H1 (cell line): ENCODE data around the gene UNC119B. TPM values are rescaled to one million over a fixed set of nuclear protein-coding genes. Genes with fewer than 3 reads are reported as not detected.

Source experiments
- CTCF ChIA-PET: fragments of 300-600 bp; sonication (Branson Sonifier 250); formaldehyde crosslinking; loops from one replicate; lab custom pipeline; 2021; ENCODE audit not compliant: partially characterized antibody; lab: Charles Lee
- POLR2A ChIA-PET: fragments of 300-600 bp; sonication (Branson Sonifier 250); formaldehyde crosslinking; loops from one replicate; lab custom pipeline; 2021; ENCODE audit warnings: inconsistent platforms; ENCODE audit not compliant: partially characterized antibody; lab: Charles Lee
- DNase-seq, 2 experiments: peaks; one replicate each; pipeline versions ENCODE4 v3.0.0 to v3.0.0-alpha.2; 2010 to 2022; ENCODE audit warnings: low spot score in 2 of 2, low read depth in 1 of 2, mixed read lengths in 1 of 2
- FAIRE-seq: peaks from 2 replicates; lab custom pipeline; 2011; peaks lifted over from hg19 to GRCh38; lab: Jason Lieb, UNC
- H2AFZ ChIP-seq: 2 replicates; pipeline ENCODE4 v1.8.1; 2012; ENCODE audit warnings: low read length, inconsistent platforms
- H2AK5ac ChIP-seq: 2 replicates; pipeline ENCODE4 v1.6.1; 2013; ENCODE audit warnings: low read depth, low read length
- H2BK120ac ChIP-seq: replicated peaks from 2 replicates; pipeline ENCODE3; 2013; ENCODE audit warnings: low read depth, low read length, inconsistent platforms
- H2BK12ac ChIP-seq: 2 replicates; pipeline ENCODE4 v1.6.1; 2013; ENCODE audit warnings: low read depth, low read length
- H2BK15ac ChIP-seq: 2 replicates; pipeline ENCODE4 v1.6.1; 2013; ENCODE audit warnings: low read length
- H2BK20ac ChIP-seq: 2 replicates; pipeline ENCODE4 v1.6.1; 2013; ENCODE audit warnings: low read length
- H2BK5ac ChIP-seq: 2 replicates; pipeline ENCODE4 v1.6.1; 2013; ENCODE audit warnings: low read depth, low read length
- H3K14ac ChIP-seq: 2 replicates; pipeline ENCODE4 v1.6.1; 2013; ENCODE audit warnings: inconsistent platforms; ENCODE audit not compliant: insufficient read length
- H3K18ac ChIP-seq: 2 replicates; pipeline ENCODE4 v1.6.1; 2013; ENCODE audit warnings: low read length; ENCODE audit errors: extremely low read depth
- H3K23ac ChIP-seq: 2 replicates; pipeline ENCODE4 v1.6.1; 2013; ENCODE audit warnings: inconsistent platforms; ENCODE audit not compliant: insufficient read length
- H3K23me2 ChIP-seq: 2 replicates; pipeline ENCODE4 v1.6.1; 2013; ENCODE audit warnings: low read depth, low read length
- H3K27ac ChIP-seq: 2 replicates; pipeline ENCODE4 v1.6.1; 2011; ENCODE audit warnings: low read depth, low read length, inconsistent platforms
- H3K27me3 ChIP-seq, 4 experiments: replicated peaks in 1 of 4; 1 replicate in 1 of 4; 2 replicates in 3 of 4; pipeline versions ENCODE4 v1.6.1 to v1.8.1; 2011 to 2013; ENCODE audit warnings: low read length in 3 of 4, mild to moderate bottlenecking in 3 of 4, inconsistent platforms in 2 of 4, mixed read lengths in 2 of 4, moderate library complexity in 1 of 4; ENCODE audit not compliant: control insufficient read depth in 3 of 4, insufficient read depth in 3 of 4; ENCODE audit errors: extremely low read depth in 1 of 4
- H3K36me3 ChIP-seq, 4 experiments: 2 replicates each; pipeline versions ENCODE4 v1.6.1 to v1.8.1; 2011 to 2013; ENCODE audit warnings: mild to moderate bottlenecking in 4 of 4, low read length in 3 of 4, moderate library complexity in 2 of 4, control low read depth in 1 of 4, inconsistent platforms in 1 of 4; ENCODE audit not compliant: insufficient read depth in 4 of 4, control insufficient read depth in 2 of 4
- H3K4ac ChIP-seq: replicated peaks from 2 replicates; pipeline ENCODE3; 2013; ENCODE audit warnings: low read length, low read depth, mixed read lengths, inconsistent platforms; ENCODE audit not compliant: insufficient read length
- H3K4me1 ChIP-seq, 4 experiments: replicated peaks in 1 of 4; 1 replicate in 1 of 4; 2 replicates in 3 of 4; pipeline versions ENCODE4 v1.6.1 to v1.8.1; 2011 to 2013; ENCODE audit warnings: low read length in 3 of 4, inconsistent platforms in 2 of 4, mixed read lengths in 1 of 4; ENCODE audit not compliant: insufficient read depth in 4 of 4, control insufficient read depth in 3 of 4
- H3K4me2 ChIP-seq, 2 experiments: 2 replicates each; pipeline versions ENCODE4 v1.6.1 to v1.8.1; 2011 to 2013; ENCODE audit warnings: low read depth in 2 of 2, low read length in 2 of 2, control low read depth in 1 of 2, inconsistent platforms in 1 of 2, mild to moderate bottlenecking in 1 of 2; ENCODE audit not compliant: insufficient read depth in 1 of 2
- H3K4me3 ChIP-seq, 4 experiments: fragments of 200-600, 300-600 bp in 1 of 4; sonication (generic), shearing (Covaris generic), sonication (Bioruptor Twin) in 1 of 4; 2 replicates each; pipeline versions ENCODE4 v1.5.1 to v1.8.1; 2011 to 2016; ENCODE audit warnings: low read length in 4 of 4, low read depth in 3 of 4, control low read depth in 2 of 4, inconsistent platforms in 2 of 4, mild to moderate bottlenecking in 2 of 4, mixed read lengths in 1 of 4, moderate library complexity in 1 of 4; ENCODE audit not compliant: insufficient read depth in 2 of 4; ENCODE audit errors: extremely low read depth in 1 of 4
- H3K56ac ChIP-seq: replicated peaks from 2 replicates; pipeline ENCODE3; 2013; ENCODE audit warnings: low read depth, mild to moderate bottlenecking, mixed read lengths, low read length, inconsistent platforms; ENCODE audit not compliant: insufficient read length
- H3K79me1 ChIP-seq: 2 replicates; pipeline ENCODE4 v1.6.1; 2013; ENCODE audit warnings: low read depth, low read length, control low read depth
- H3K79me2 ChIP-seq, 2 experiments: 2 replicates each; pipeline versions ENCODE4 v1.6.1 to v1.8.1; 2012 to 2013; ENCODE audit warnings: low read length in 2 of 2, mild to moderate bottlenecking in 2 of 2, inconsistent platforms in 1 of 2; ENCODE audit not compliant: insufficient read depth in 2 of 2, control insufficient read depth in 1 of 2
- H3K9ac ChIP-seq, 4 experiments: replicated peaks in 1 of 4; 1 replicate in 1 of 4; 2 replicates in 3 of 4; pipeline versions ENCODE4 v1.6.1 to v1.8.1; 2011 to 2013; ENCODE audit warnings: low read depth in 3 of 4, low read length in 3 of 4, control low read depth in 2 of 4, mild to moderate bottlenecking in 2 of 4, moderate library complexity in 2 of 4, inconsistent platforms in 1 of 4; ENCODE audit errors: extremely low read depth in 1 of 4
- H3K9me3 ChIP-seq, 2 experiments: 2 replicates each; pipeline versions ENCODE4 v1.6.1 to v1.8.1; 2012 to 2013; ENCODE audit warnings: mild to moderate bottlenecking in 2 of 2, moderate library complexity in 2 of 2, control low read depth in 1 of 2, inconsistent platforms in 1 of 2, low read depth in 1 of 2, low read length in 1 of 2, mixed read lengths in 1 of 2; ENCODE audit not compliant: insufficient read depth in 2 of 2
- H4K20me1 ChIP-seq, 2 experiments: replicated peaks in 1 of 2; 2 replicates each; pipeline versions ENCODE3 to v1.8.1; 2011 to 2013; ENCODE audit warnings: inconsistent platforms in 2 of 2, low read length in 2 of 2, mild to moderate bottlenecking in 1 of 2; ENCODE audit not compliant: insufficient read depth in 2 of 2, control insufficient read depth in 1 of 2
- H4K5ac ChIP-seq: 2 replicates; pipeline ENCODE4 v1.6.1; 2013; ENCODE audit warnings: low read length, low read depth, mixed read lengths, inconsistent platforms; ENCODE audit not compliant: insufficient read length
- H4K8ac ChIP-seq: 2 replicates; pipeline ENCODE4 v1.8.0; 2013; ENCODE audit warnings: mild to moderate bottlenecking, moderate library complexity, low read length, inconsistent platforms; ENCODE audit not compliant: insufficient read depth; ENCODE audit errors: extremely low read depth
- H4K91ac ChIP-seq: replicated peaks from 2 replicates; pipeline ENCODE3; 2013; ENCODE audit warnings: low read length, mixed read lengths, inconsistent platforms; ENCODE audit not compliant: insufficient read length
- BACH1 ChIP-seq: IDR thresholded peaks from 2 replicates; pipeline ENCODE4 v1.6.1; 2012; ENCODE audit warnings: low read length, improper control_type of control experiment
- BCL11A ChIP-seq, 2 experiments: IDR thresholded peaks; one replicate each; pipeline ENCODE4 v1.6.1; 2011; ENCODE audit warnings: low read depth in 2 of 2, low read length in 2 of 2, mild to moderate bottlenecking in 2 of 2
- BRCA1 ChIP-seq: IDR thresholded peaks from 2 replicates; pipeline ENCODE4 v1.6.1; 2012; ENCODE audit warnings: low read depth, low read length, improper control_type of control experiment
- CEBPB ChIP-seq: IDR thresholded peaks from 2 replicates; pipeline ENCODE4 v1.6.1; 2012; ENCODE audit warnings: low read depth, low read length
- FOSL1 ChIP-seq: IDR thresholded peaks from 2 replicates; pipeline ENCODE4 v1.6.1; 2011; ENCODE audit warnings: mild to moderate bottlenecking, low read depth, low read length, moderate library complexity; ENCODE audit not compliant: insufficient read depth
- JUND ChIP-seq: IDR thresholded peaks from 2 replicates; pipeline ENCODE4 v1.6.1; 2011; ENCODE audit warnings: mild to moderate bottlenecking, improper control_type of control experiment, low read length
- NANOG ChIP-seq: IDR thresholded peaks from 2 replicates; pipeline ENCODE4 v1.6.1; 2011; ENCODE audit warnings: low read length, low read depth, mild to moderate bottlenecking, inconsistent platforms; ENCODE audit not compliant: insufficient read depth, poor library complexity, severe bottlenecking
- PHF8 ChIP-seq: fragments of 200-600 bp; sonication (generic); conservative IDR thresholded peaks from 2 replicates; pipeline ENCODE4 v1.7.1; 2012; ENCODE audit warnings: low read depth, mild to moderate bottlenecking, inconsistent platforms, low read length, moderate library complexity
- SIX5 ChIP-seq: IDR thresholded peaks from 2 replicates; pipeline ENCODE4 v1.6.1; 2011; ENCODE audit warnings: mild to moderate bottlenecking, low read depth, low read length
- SP1 ChIP-seq: IDR thresholded peaks from 2 replicates; pipeline ENCODE4 v1.6.1; 2011; ENCODE audit warnings: low read depth, low read length
- TAF1 ChIP-seq: IDR thresholded peaks from 2 replicates; pipeline ENCODE4 v1.6.1; 2011; ENCODE audit warnings: mild to moderate bottlenecking, low read depth, low read length
- WGBS, 2 experiments: shearing (Covaris generic) in 1 of 2; methylation state at CpG; one replicate each; pipeline versions ENCODE4 v1.1.6 to v1.1.7; 2013 to 2015; ENCODE audit warnings: low lambda C conversion rate in 2 of 2, mixed read lengths in 2 of 2, inconsistent platforms in 1 of 2, low coverage in 1 of 2, missing lambda C conversion rate in 1 of 2; ENCODE audit not compliant: insufficient replicate concordance in 2 of 2, insufficient coverage in 1 of 2, insufficient read length in 1 of 2; ENCODE audit errors: extremely low coverage in 1 of 2, missing lambda C conversion rate in 1 of 2; 5-methylcytosine and 5-hydroxymethylcytosine counted together
- polyA plus RNA-seq, 7 experiments: library from polyadenylated mRNA; depleted of rRNA in 3 of 7; stranded (reverse) in 5 of 7; unstranded in 2 of 7; fragments of >200 nt in 5 of 7; fragments of 200-250 nt in 2 of 7; gene quantifications; 1 replicate in 5 of 7; 2 replicates in 1 of 7; 4 replicates in 1 of 7; pipeline versions ENCODE4 v1.2.1 to v1.2.3, GENCODE V29; 2011 to 2013; ENCODE audit warnings: missing spikeins in 2 of 7, mixed read lengths in 2 of 7
- total RNA-seq: library from RNA; stranded (reverse); fragmentation: NEBNext Ultra II Directional; extraction: Animal tissue kit (Norgen Biotek cat#: 25700); gene quantifications from 2 replicates; pipeline ENCODE4 v1.2.1, GENCODE V29; 2021
- TF ChIP-seq, protein P1 (sequence below): IDR thresholded peaks from 2 replicates; pipeline ENCODE4 v1.6.1; 2012; ENCODE audit warnings: inconsistent platforms
- TF ChIP-seq, protein P2 (sequence below): IDR thresholded peaks from 2 replicates; pipeline ENCODE4 v1.6.1; 2011; ENCODE audit warnings: low read length, improper control_type of control experiment

Gene UNC119B
- total and polyA plus RNA-seq, 2 of the 8 experiments (the other 6 are each of a cell fraction or from before 2014, with no cell fraction given) = 40.5 to 50.1 TPM

DNA sequence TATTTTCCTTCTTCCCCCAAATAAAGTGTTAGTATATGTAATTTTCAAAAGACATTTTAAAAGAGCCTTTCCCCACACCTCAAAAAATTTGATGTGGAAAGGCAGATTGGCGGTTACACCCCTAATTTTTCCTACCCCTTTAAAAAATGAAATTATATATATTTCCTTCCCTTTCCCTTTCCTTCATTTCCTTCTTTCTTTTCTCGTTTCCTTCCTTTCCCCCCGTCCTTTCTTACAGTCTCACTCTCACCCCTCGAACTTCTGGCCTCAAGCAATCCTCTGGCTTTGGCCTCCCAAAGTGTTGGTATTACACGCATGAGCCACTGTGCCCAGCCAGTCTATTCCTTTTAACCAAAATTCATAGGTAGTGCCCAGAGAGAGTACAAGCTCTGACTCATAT, 4.2 kb upstream of the UNC119B start:
- peaks cover 0 to 6% (median 4%) of the 10 kb centered on the region in 4 experiments; a peak in 5 of 7 replicates for H3K4me1 ChIP-seq
- H3K56ac ChIP-seq = no peak overlapping the region
- no peak overlapping the region for H3K27ac ChIP-seq
- POLR2A ChIA-PET = interaction anchor here (0.6 to 2.4 kb wide), 3 partner anchors 19 to 305 kb away, joined by 3 to 10 read pairs (median 3); partner anchors contain the start of genes CABP1 and MLEC
- no peak overlapping the region for H2BK15ac ChIP-seq
- H2BK20ac ChIP-seq = no peak overlapping the region
- no peak overlapping the region for H2BK12ac ChIP-seq
- no peak overlapping the region for H4K5ac ChIP-seq
- no peaks in the 10 kb centered on the region; the same call in 1 of the 2 replicates for H3K79me1 ChIP-seq
- no peak overlapping the region for H3K23ac ChIP-seq
- H3K4ac ChIP-seq = no peak overlapping the region
- no peak overlapping the region for H2AK5ac ChIP-seq
- H3K27me3 ChIP-seq = no peaks in the 10 kb centered on the region
- no peak overlapping the region for H3K18ac ChIP-seq
- no peak overlapping the region for H2BK5ac ChIP-seq
- no peak for FAIRE-seq
- H3K36me3 ChIP-seq = peaks cover 6 to 24% (median 9%) of the 10 kb centered on the region in 4 experiments; a peak in 7 of 8 replicates
- H3K9me3 ChIP-seq = no peaks in the 10 kb centered on the region
- H3K23me2 ChIP-seq = peaks cover under 1% of the 10 kb centered on the region; the same call in 1 of the 2 replicates
- no peak overlapping the region for H3K9ac ChIP-seq
- no peak overlapping the region for H4K8ac ChIP-seq
- H4K91ac ChIP-seq = no peak overlapping the region
- H2AFZ ChIP-seq = no peak overlapping the region
- peaks cover 0 to 6% of the 10 kb centered on the region in 2 experiments; a peak in 2 of 4 replicates for H3K79me2 ChIP-seq
- DNase-seq = no peak
- no peak overlapping the region for H3K4me2 ChIP-seq
- H4K20me1 ChIP-seq = no peaks in the 10 kb centered on the region
- CTCF ChIA-PET = interaction anchor here (0.6 to 3.6 kb wide), 6 partner anchors 46 to 1601 kb away, joined by 3 to 18 read pairs (median 6); no protein-coding TSS in a partner anchor
- H2BK120ac ChIP-seq = no peak overlapping the region
- 85 to 100% methylated on average over 3 to 5 of the region's 5 CpGs for WGBS, 2 experiments
- H3K4me3 ChIP-seq = no peak overlapping the region
- no peak overlapping the region for H3K14ac ChIP-seq
- TF ChIP-seq BRCA1 (no peak), SP1 (no peak), SIX5 (no peak), NANOG (no peak), PHF8 (no peak), BCL11A (IDR thresholded peaks at IDR 0.05; ENCODE audit: low read depth in 2 of 2, low read length in 2 of 2) (no peak), JUND (no peak), BACH1 (no peak), TAF1 (no peak), CEBPB (no peak), FOSL1 (no peak)
- TF ChIP-seq, protein P1, sequence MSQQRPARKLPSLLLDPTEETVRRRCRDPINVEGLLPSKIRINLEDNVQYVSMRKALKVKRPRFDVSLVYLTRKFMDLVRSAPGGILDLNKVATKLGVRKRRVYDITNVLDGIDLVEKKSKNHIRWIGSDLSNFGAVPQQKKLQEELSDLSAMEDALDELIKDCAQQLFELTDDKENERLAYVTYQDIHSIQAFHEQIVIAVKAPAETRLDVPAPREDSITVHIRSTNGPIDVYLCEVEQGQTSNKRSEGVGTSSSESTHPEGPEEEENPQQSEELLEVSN = no peak
- TF ChIP-seq, protein P2, sequence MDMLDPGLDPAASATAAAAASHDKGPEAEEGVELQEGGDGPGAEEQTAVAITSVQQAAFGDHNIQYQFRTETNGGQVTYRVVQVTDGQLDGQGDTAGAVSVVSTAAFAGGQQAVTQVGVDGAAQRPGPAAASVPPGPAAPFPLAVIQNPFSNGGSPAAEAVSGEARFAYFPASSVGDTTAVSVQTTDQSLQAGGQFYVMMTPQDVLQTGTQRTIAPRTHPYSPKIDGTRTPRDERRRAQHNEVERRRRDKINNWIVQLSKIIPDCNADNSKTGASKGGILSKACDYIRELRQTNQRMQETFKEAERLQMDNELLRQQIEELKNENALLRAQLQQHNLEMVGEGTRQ = no peak
